Hematopoietic multipotent progenitor cell treated with erythropoietin and hydrocortisone succinate and interleukin-3 and kit ligand, for 17 days (in vitro differentiated cells): Measurements from ENCODE around the gene NUDT16.

Experiments
- DNase-seq: peaks from one replicate; pipeline ENCODE4 v3.0.0-alpha.2; 2015; ENCODE audit warnings: low spot score

Gene NUDT16

GRCh38 chr3:131386429-131387165 lies 5.0 kb downstream of the NUDT16 start:
- DNase-seq: no peak

GRCh38 chr3:131387796-131388489 lies 6.4 kb downstream of the NUDT16 start:
- DNase-seq: no peak

GRCh38 chr3:131388490-131388799 lies 6.9 kb downstream of the NUDT16 start:
- no peak for DNase-seq

GRCh38 chr3:131390331-131390730 lies 8.8 kb downstream of the NUDT16 start:
- no peak for DNase-seq

GRCh38 chr3:131393051-131393450 lies 11.5 kb downstream of the NUDT16 start:
- no peak for DNase-seq

- DNase-seq: no peak
Measured at GRCh38 chr3:131393868-131394267, 12.3 kb downstream of the NUDT16 start.

- no peak for DNase-seq
Measured at GRCh38 chr3:131394400-131394799, 12.8 kb downstream of the NUDT16 start.

- no peak for DNase-seq
Measured at GRCh38 chr3:131396170-131396569, 14.6 kb downstream of the NUDT16 start.

GRCh38 chr3:131397889-131398288 lies 16.3 kb downstream of the NUDT16 start:
- no peak for DNase-seq

- no peak for DNase-seq
Measured at GRCh38 chr3:131401978-131402377, 20.4 kb downstream of the NUDT16 start.

- DNase-seq: no peak
Measured at GRCh38 chr3:131402391-131403039, 20.9 kb downstream of the NUDT16 start.

GRCh38 chr3:131403216-131403895 lies 21.8 kb downstream of the NUDT16 start:
- no peak for DNase-seq

GRCh38 chr3:131405411-131405810 lies 23.8 kb downstream of the NUDT16 start:
- no peak for DNase-seq

- DNase-seq: no peak
Measured at GRCh38 chr3:131406274-131406673, 24.7 kb downstream of the NUDT16 start.

- DNase-seq: no peak
Measured at GRCh38 chr3:131417751-131418150, 36.2 kb downstream of the NUDT16 start.

- DNase-seq: no peak
Measured at GRCh38 chr3:131421301-131421700, 39.7 kb downstream of the NUDT16 start.

- no peak for DNase-seq
Measured at GRCh38 chr3:131421957-131422498, 40.5 kb downstream of the NUDT16 start.

- DNase-seq: no peak
Measured at GRCh38 chr3:131427226-131427625, 45.7 kb downstream of the NUDT16 start.

GRCh38 chr3:131431754-131432153 lies 50.2 kb downstream of the NUDT16 start:
- no peak for DNase-seq

GRCh38 chr3:131432441-131432840 lies 50.9 kb downstream of the NUDT16 start:
- no peak for DNase-seq

GRCh38 chr3:131435000-131435399 lies 53.4 kb downstream of the NUDT16 start:
- no peak for DNase-seq
